Gastrocnemius medialis (tissue), 4 donors: ENCODE measurements around the gene VPS35L. TPM values are rescaled to one million over a fixed set of nuclear protein-coding genes. Genes with fewer than 3 reads are reported as not detected.

Experiments used
- ATAC-seq, 2 donors: fragments of 150-250 bp; one replicate each; pipeline ENCODE4 v1.9.1; 2016
- DNase-seq, 2 donors: peaks; one replicate each; pipeline ENCODE4 v3.0.0-alpha.2; 2019
- H3K27ac ChIP-seq, 4 donors: fragments of 200-600 bp; sonication (generic); 1 replicate in 1 of 4; 2 replicates in 3 of 4; pipeline ENCODE4 v1.5.1; 2016 to 2018; ENCODE audit warnings: mild to moderate bottlenecking in 2 of 4, moderate library complexity in 1 of 4
- H3K27me3 ChIP-seq, 3 donors: fragments of 200-600 bp; sonication (generic) in 2 of 3; 1 replicate in 1 of 3; 2 replicates in 2 of 3; pipeline versions ENCODE4 v1.5.1 to v1.6.0; 2016 to 2019; ENCODE audit warnings: mild to moderate bottlenecking in 1 of 3, moderate library complexity in 1 of 3
- H3K36me3 ChIP-seq, 2 donors: fragments of 200-600 bp; sonication (generic) in 1 of 2; one replicate each; pipeline ENCODE4 v1.5.1; 2017 to 2018
- H3K4me1 ChIP-seq, 2 donors: fragments of 200-600 bp; sonication (generic) in 1 of 2; one replicate each; pipeline ENCODE4 v1.5.1; 2016 to 2017; ENCODE audit warnings: mild to moderate bottlenecking in 2 of 2
- H3K4me3 ChIP-seq, 4 donors: fragments of 200-600 bp; sonication (generic) in 3 of 4; 1 replicate in 1 of 4; 2 replicates in 3 of 4; pipeline ENCODE4 v1.5.1; 2016 to 2019; ENCODE audit warnings: mild to moderate bottlenecking in 2 of 4
- H3K9me3 ChIP-seq, 3 donors: fragments of 200-600 bp; sonication (generic) in 2 of 3; 1 replicate in 1 of 3; 2 replicates in 2 of 3; pipeline ENCODE4 v1.5.1; 2016 to 2019
- CTCF ChIP-seq, 5 experiments: fragments of 450-650 bp in 3 of 5; fragments of 200-600 bp in 2 of 5; sonication (generic) in 2 of 5; IDR thresholded peaks in 4 of 5; conservative IDR thresholded peaks in 1 of 5; 1 replicate in 4 of 5; 2 replicates in 1 of 5; pipeline ENCODE4 v1.5.1; 2016 to 2019; ENCODE audit warnings: antibody characterized with exemption in 5 of 5, mild to moderate bottlenecking in 3 of 5, moderate library complexity in 3 of 5
- POLR2A ChIP-seq, 2 donors: fragments of 450-650 bp; IDR thresholded peaks; one replicate each; pipeline ENCODE4 v1.6.1; 2017; ENCODE audit warnings: antibody characterized with exemption in 2 of 2, mild to moderate bottlenecking in 2 of 2, moderate library complexity in 2 of 2
- in situ Hi-C, 4 donors: fragments of 200-750 bp; cut with MboI; loops; one replicate each; pipeline versions ENCODE4 v1.15.0 to v1.8.0; 2017; ENCODE audit warnings: low sequenced_read_pairs in 4 of 4
- intact Hi-C: fragments of 100-400 bp; cut with DNase I; formaldehyde crosslinking; loops from one replicate; pipeline ENCODE4 v1.15.1; 2023; ENCODE audit warnings: low total_unique reads
- total RNA-seq, 4 donors: library from RNA; depleted of rRNA; stranded (reverse); fragments of >200 nt; gene quantifications; one replicate each; pipeline versions ENCODE4 v1.1.0 to v1.2.3, GENCODE V29; 2016

VPS35L gene
- total RNA-seq, 4 donors from 2014 or later = 16.9 to 29.1 (median 24.8) TPM

- Histone ChIP-seq H3K27me3 (no peaks in the 10 kb centered on the region), H3K4me3 (no peak overlapping the region), H3K9me3 (no peaks in the 10 kb centered on the region), H3K4me1 (peaks cover 0 to 35% of the 10 kb centered on the region in 2 donors), H3K27ac (no peak overlapping the region), H3K36me3 (peaks cover 0 to 41% of the 10 kb centered on the region in 2 donors)
- ATAC-seq (no peak), DNase-seq (no peak)
- in situ Hi-C loops = loop anchor here in 1 of 4 donors (25.0 kb wide), 1 partner anchor 206 kb away; the partner anchor contains the start of gene GPRC5B
- TF ChIP-seq CTCF (IDR thresholded peaks at IDR 0.05 in 4 of 5, conservative IDR thresholded peaks at IDR 0.05 in 1 of 5) (no peak), POLR2A (IDR thresholded peaks at IDR 0.05) (no peak)
- intact Hi-C loops = no loop called here
Observed at GRCh38 chr16:19681637-19682036, 126.1 kb downstream of the VPS35L start.

GRCh38 chr16:19683453-19684236 lies 128.1 kb downstream of the VPS35L start:
- Histone ChIP-seq H3K27me3 (no peaks in the 10 kb centered on the region), H3K27ac (no peak overlapping the region), H3K4me1 (peaks cover 0 to 22% of the 10 kb centered on the region in 2 donors), H3K9me3 (no peaks in the 10 kb centered on the region), H3K36me3 (peaks cover 0 to 46% of the 10 kb centered on the region in 2 donors), H3K4me3 (no peak overlapping the region)
- ATAC-seq (no peak), DNase-seq (no peak)
- no peak for TF ChIP-seq POLR2A (IDR thresholded peaks at IDR 0.05)
- no peak for TF ChIP-seq CTCF (IDR thresholded peaks at IDR 0.05 in 4 of 5, conservative IDR thresholded peaks at IDR 0.05 in 1 of 5)
- intact Hi-C loops (no loop called here), in situ Hi-C loops (loop anchor here in 1 of 4 donors (25.0 kb wide), 1 partner anchor 204 kb away; the partner anchor contains the start of gene GPRC5B)

- no peaks in the 10 kb centered on the region for H3K27me3 ChIP-seq
- no peak overlapping the region for H3K27ac ChIP-seq
- H3K9me3 ChIP-seq = no peaks in the 10 kb centered on the region
- in situ Hi-C loops (loop anchor here in 1 of 4 donors (25.0 kb wide), 1 partner anchor 202 kb away; the partner anchor contains the start of gene GPRC5B), intact Hi-C loops (no loop called here)
- no peak overlapping the region for H3K4me3 ChIP-seq
- ATAC-seq (no peak), DNase-seq (no peak)
- peaks cover 0 to 46% of the 10 kb centered on the region in 2 donors for H3K36me3 ChIP-seq
- peaks cover 0 to 20% of the 10 kb centered on the region in 2 donors for H3K4me1 ChIP-seq
- no peak for TF ChIP-seq CTCF (IDR thresholded peaks at IDR 0.05 in 4 of 5, conservative IDR thresholded peaks at IDR 0.05 in 1 of 5)
- no peak for TF ChIP-seq POLR2A (IDR thresholded peaks at IDR 0.05)
Observed at GRCh38 chr16:19685176-19685575, 129.7 kb downstream of the VPS35L start.

- in situ Hi-C loops = loop anchor here in 1 of 4 donors (25.0 kb wide), 1 partner anchor 200 kb away; the partner anchor contains the start of gene GPRC5B
- no peak for TF ChIP-seq POLR2A (IDR thresholded peaks at IDR 0.05)
- no peak for TF ChIP-seq CTCF (IDR thresholded peaks at IDR 0.05 in 4 of 5, conservative IDR thresholded peaks at IDR 0.05 in 1 of 5)
- H3K27me3 ChIP-seq = no peaks in the 10 kb centered on the region
- ATAC-seq (no peak), DNase-seq (no peak)
- no peaks in the 10 kb centered on the region for H3K9me3 ChIP-seq
- peaks cover 0 to 53% of the 10 kb centered on the region in 2 donors for H3K36me3 ChIP-seq
- intact Hi-C loops = no loop called here
- H3K27ac ChIP-seq = no peak overlapping the region
- peaks cover 0 to 24% of the 10 kb centered on the region in 2 donors for H3K4me1 ChIP-seq
- no peak overlapping the region for H3K4me3 ChIP-seq
Observed at GRCh38 chr16:19687279-19687678, 131.8 kb downstream of the VPS35L start.
